Measurements from ENCODE around the gene DHDH.
A peak's percentile ranks its signal among the peaks of the same experiment; 100 is the strongest.

The DHDH gene

DNA sequence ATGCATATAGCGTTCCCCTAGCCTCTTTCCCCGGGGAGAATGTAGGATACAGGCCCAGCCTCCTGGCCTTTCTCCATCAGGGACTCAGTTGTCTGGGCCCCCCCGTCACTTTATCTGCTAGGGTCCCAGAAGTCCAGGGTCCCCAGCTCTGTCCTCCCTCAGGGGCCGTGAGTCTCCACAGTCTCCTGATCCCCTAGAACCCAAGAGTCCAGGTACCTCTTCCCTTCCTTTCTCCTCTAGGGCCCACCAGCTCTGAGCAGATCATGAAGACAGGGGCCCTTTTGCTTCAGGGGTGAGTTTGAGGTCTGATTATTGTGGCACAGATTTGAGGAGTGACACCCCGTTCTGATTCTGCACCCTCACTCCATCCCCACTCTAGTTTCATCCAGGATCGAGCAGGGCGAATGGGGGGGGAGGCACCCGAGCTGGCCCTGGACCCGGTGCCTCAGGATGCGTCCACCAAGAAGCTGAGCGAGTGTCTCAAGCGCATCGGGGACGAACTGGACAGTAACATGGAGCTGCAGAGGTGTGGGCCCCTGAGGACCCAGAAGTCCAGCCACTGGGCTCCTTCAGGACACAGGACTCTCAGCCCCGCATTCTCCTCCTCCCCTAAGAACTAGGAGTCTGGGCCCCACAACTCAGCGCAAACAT, 21.9 kb downstream of the DHDH start:
- H3K27ac ChIP-seq, result peak overlapping the region; percentile 37; the same call in 1 of the 2 replicates
- H3K4me1 ChIP-seq (ENCODE audit: low read depth, poor library complexity, severe bottlenecking), result peaks cover 11% of the 10 kb centered on the region
- no peak overlapping the region for H3K4me3 ChIP-seq (IDR thresholded peaks at IDR 0.05; ENCODE audit: insufficient read depth, low read depth, low read length)
- peaks cover 10% of the 10 kb centered on the region; the same call in 1 of the 2 replicates for H3K79me2 ChIP-seq (ENCODE audit: insufficient read depth, low read depth)
- H3K36me3 ChIP-seq (ENCODE audit: insufficient read depth), result no peaks in the 10 kb centered on the region
- peak overlapping the region; percentile 79 for H3K9ac ChIP-seq
- H4K20me1 ChIP-seq (ENCODE audit: insufficient read depth), result no peaks in the 10 kb centered on the region
- peak overlapping the region; percentile 91 for H2AFZ ChIP-seq (ENCODE audit: low read depth)
- peak overlapping the region; percentile 72 for H3K4me2 ChIP-seq
- no peaks in the 10 kb centered on the region for H3K27me3 ChIP-seq (ENCODE audit: insufficient read depth, low read depth)
- TF ChIP-seq, protein P1, sequence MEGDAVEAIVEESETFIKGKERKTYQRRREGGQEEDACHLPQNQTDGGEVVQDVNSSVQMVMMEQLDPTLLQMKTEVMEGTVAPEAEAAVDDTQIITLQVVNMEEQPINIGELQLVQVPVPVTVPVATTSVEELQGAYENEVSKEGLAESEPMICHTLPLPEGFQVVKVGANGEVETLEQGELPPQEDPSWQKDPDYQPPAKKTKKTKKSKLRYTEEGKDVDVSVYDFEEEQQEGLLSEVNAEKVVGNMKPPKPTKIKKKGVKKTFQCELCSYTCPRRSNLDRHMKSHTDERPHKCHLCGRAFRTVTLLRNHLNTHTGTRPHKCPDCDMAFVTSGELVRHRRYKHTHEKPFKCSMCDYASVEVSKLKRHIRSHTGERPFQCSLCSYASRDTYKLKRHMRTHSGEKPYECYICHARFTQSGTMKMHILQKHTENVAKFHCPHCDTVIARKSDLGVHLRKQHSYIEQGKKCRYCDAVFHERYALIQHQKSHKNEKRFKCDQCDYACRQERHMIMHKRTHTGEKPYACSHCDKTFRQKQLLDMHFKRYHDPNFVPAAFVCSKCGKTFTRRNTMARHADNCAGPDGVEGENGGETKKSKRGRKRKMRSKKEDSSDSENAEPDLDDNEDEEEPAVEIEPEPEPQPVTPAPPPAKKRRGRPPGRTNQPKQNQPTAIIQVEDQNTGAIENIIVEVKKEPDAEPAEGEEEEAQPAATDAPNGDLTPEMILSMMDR (conservative IDR thresholded peaks at IDR 0.05; ENCODE audit: low read depth, low read length), result no peak

DNA sequence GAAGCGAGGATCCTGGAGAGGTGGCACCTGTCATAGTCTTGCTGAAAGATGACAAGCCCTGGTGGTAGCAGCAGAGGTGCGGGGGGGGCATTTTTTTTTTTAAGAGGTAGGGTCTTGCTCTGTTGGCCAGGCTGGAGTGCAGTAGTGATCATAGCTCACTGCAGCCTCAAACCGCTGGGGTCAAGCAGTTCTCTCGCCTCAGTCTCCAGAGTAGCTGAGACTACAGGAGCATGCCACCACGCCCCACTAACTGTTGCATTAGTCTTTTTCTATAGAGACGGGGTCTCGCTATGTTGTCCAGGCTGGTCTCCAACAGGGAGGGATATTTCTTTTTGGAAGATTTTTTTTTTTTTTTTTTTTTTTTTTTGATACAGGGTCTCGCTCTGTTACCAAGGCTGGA, 24.5 kb downstream of the DHDH start:
- no peak overlapping the region for H3K9ac ChIP-seq
- no peak overlapping the region for H3K27ac ChIP-seq
- H2AFZ ChIP-seq (ENCODE audit: low read depth), result no peak overlapping the region
- peaks cover 17% of the 10 kb centered on the region for H3K4me1 ChIP-seq (ENCODE audit: low read depth, poor library complexity, severe bottlenecking)
- no peaks in the 10 kb centered on the region for H4K20me1 ChIP-seq (ENCODE audit: insufficient read depth)
- H3K79me2 ChIP-seq (ENCODE audit: insufficient read depth, low read depth), result peaks cover 10% of the 10 kb centered on the region; the same call in 1 of the 2 replicates
- no peaks in the 10 kb centered on the region for H3K36me3 ChIP-seq (ENCODE audit: insufficient read depth)
- H3K4me2 ChIP-seq, result no peak overlapping the region
- H3K27me3 ChIP-seq (ENCODE audit: insufficient read depth, low read depth), result no peaks in the 10 kb centered on the region
- no peak overlapping the region for H3K4me3 ChIP-seq (IDR thresholded peaks at IDR 0.05; ENCODE audit: insufficient read depth, low read depth, low read length)
- TF ChIP-seq, protein P1 (conservative IDR thresholded peaks at IDR 0.05; ENCODE audit: low read depth, low read length), result no peak

DNA sequence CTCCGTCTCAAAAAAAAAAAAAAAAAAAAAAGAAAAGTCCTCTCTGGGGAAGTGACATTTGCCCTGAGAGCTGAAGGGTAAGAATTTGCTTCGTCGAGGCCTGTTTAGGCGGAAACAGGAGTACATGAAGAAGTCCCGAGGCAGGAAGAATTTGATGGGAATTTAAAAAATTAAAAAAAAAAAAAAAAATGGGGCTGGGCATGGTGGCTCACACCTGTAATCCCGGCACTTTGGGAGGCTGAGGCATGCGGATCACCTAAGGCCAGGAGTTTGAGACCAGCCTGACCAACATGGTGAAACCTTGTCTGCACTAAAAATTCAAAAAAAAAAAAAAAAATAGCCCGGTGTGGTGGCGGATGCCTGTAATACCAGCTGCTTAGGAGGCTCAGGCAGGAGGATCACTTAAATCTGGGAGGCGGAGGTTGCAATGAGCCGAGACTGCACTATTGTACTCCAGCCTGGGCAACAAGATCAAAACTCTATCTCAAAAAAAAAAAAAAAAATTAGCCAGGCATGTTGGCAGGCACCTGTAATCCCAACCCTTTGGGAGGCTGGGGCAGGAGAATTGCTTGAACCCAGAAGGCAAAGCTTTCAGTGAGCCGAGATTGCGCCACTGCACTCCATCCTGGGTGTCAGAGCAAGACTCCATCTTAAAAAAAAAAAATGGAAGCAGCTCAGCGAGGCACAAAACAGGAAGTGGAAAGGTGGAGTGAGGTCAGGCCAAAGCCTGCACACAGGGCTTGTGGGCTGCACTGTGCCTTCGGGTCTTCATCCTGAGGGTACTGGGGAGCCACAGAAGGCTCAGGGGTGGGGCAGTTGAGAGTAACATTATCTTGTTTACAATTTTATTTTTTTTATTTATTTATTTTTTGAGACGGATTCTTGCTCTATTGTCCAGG, 26.1 kb downstream of the DHDH start:
- Histone ChIP-seq H3K4me2 (no peak overlapping the region), H4K20me1 (ENCODE audit: insufficient read depth) (no peaks in the 10 kb centered on the region), H3K27me3 (ENCODE audit: insufficient read depth, low read depth) (no peaks in the 10 kb centered on the region), H3K79me2 (ENCODE audit: insufficient read depth, low read depth) (peaks cover 10% of the 10 kb centered on the region; the same call in 1 of the 2 replicates), H3K4me3 (IDR thresholded peaks at IDR 0.05; ENCODE audit: insufficient read depth, low read depth, low read length) (no peak overlapping the region), H3K27ac (no peak overlapping the region), H3K36me3 (ENCODE audit: insufficient read depth) (no peaks in the 10 kb centered on the region), H2AFZ (ENCODE audit: low read depth) (no peak overlapping the region), H3K4me1 (ENCODE audit: low read depth, poor library complexity, severe bottlenecking) (peaks cover 27% of the 10 kb centered on the region), H3K9ac (no peak overlapping the region)
- TF ChIP-seq, protein P1 (conservative IDR thresholded peaks at IDR 0.05; ENCODE audit: low read depth, low read length), result no peak

DNA sequence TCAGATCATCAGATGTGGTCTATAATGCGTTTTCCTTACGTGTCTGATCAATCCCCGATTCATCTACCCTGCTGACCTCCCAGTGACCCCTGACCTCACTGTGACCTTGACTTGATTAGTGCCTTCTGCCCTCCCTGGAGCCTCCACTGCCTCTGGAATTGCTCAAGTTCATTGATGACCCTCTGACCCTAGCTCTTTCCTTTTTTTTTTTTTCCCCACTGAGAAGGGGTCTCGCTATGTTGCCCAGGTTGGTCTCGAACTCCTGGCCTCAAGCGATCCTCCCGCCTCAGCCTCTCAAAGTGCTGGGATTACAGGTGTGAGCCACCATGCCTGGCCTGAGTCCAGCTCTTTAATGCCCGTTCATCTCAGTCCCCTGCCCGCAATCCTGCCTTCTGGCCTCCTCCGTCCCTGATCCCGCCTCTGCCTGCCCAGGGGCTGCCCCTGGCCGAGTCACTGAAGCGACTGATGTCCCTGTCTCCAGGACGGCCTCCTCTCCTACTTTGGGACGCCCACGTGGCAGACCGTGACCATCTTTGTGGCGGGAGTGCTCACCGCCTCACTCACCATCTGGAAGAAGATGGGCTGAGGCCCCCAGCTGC, 27.7 kb downstream of the DHDH start:
- no peaks in the 10 kb centered on the region for H3K36me3 ChIP-seq (ENCODE audit: insufficient read depth)

More for the DNA sequence above, 27.7 kb downstream of the DHDH start:
- Histone ChIP-seq H3K79me2 (ENCODE audit: insufficient read depth, low read depth) (peaks cover 2% of the 10 kb centered on the region; the same call in 1 of the 2 replicates), H4K20me1 (ENCODE audit: insufficient read depth) (no peaks in the 10 kb centered on the region), H3K4me3 (IDR thresholded peaks at IDR 0.05; ENCODE audit: insufficient read depth, low read depth, low read length) (no peak overlapping the region), H3K27ac (no peak overlapping the region), H3K9ac (no peak overlapping the region), H3K4me2 (no peak overlapping the region), H3K4me1 (ENCODE audit: low read depth, poor library complexity, severe bottlenecking) (peaks cover 24% of the 10 kb centered on the region), H3K27me3 (ENCODE audit: insufficient read depth, low read depth) (no peaks in the 10 kb centered on the region), H2AFZ (ENCODE audit: low read depth) (no peak overlapping the region)
- TF ChIP-seq, protein P1 (conservative IDR thresholded peaks at IDR 0.05; ENCODE audit: low read depth, low read length), result no peak
